ENCODE data around the gene ZFHX3. TPM values are rescaled to one million over a fixed set of nuclear protein-coding genes. Genes with fewer than 3 reads are reported as not detected.

Gene ZFHX3
- total and polyA plus RNA-seq, 2 of the 8 experiments (the other 6 are each of a cell fraction or from before 2014, with no cell fraction given) = 0.08 to 0.99 TPM

DNA sequence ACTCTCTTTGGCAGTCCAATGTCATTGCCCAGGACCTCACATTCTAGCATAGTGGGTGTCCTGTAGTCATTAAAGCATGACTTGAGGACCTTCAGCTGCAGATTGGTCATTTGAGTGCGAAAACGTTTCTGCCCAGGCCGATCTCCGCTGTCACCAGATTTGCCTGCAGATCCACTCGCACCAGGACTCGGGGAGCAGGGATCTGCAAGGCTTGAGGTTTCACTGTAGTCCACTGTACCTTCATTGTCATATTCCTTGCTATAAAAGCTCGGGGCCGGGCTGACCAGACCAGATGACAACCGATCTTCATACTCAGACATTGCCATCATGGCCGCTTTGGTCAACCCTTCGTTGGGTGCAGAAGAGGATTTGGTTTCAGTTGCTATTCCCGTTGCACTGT, 254.2 kb downstream of the ZFHX3 start:
- ChIA-PET POLR2A (ENCODE audit: partially characterized antibody) (no interaction called here), CTCF (ENCODE audit: partially characterized antibody) (interaction anchor here (1.1 kb wide), 1 partner anchor 63 kb away, joined by 7 read pairs; no protein-coding TSS in a partner anchor)
- FAIRE-seq (no peak), DNase-seq (ENCODE audit: low read depth in 1 of 2, low spot score in 2 of 2) (no peak)
- Histone ChIP-seq H3K18ac (ENCODE audit: extremely low read depth, low read length) (no peak overlapping the region), H3K4me1 (replicated peaks in 1 of 4; ENCODE audit: control insufficient read depth in 3 of 4, insufficient read depth in 4 of 4, low read length in 3 of 4) (no peaks in the 10 kb centered on the region), H3K27me3 (replicated peaks in 1 of 4; ENCODE audit: control insufficient read depth in 3 of 4, extremely low read depth in 1 of 4, insufficient read depth in 3 of 4, low read length in 3 of 4) (peaks cover 0 to 1% (median 0%) of the 10 kb centered on the region in 4 experiments; a peak in 4 of 7 replicates), H3K79me2 (ENCODE audit: control insufficient read depth in 1 of 2, insufficient read depth in 2 of 2, low read length in 2 of 2) (no peaks in the 10 kb centered on the region), H3K4me2 (ENCODE audit: insufficient read depth in 1 of 2, low read depth in 2 of 2, low read length in 2 of 2) (no peak overlapping the region), H2BK12ac (ENCODE audit: low read depth, low read length) (no peak overlapping the region), H2AK5ac (ENCODE audit: low read depth, low read length) (no peak overlapping the region), H2AFZ (ENCODE audit: low read length) (no peak overlapping the region), H3K9ac (replicated peaks in 1 of 4; ENCODE audit: extremely low read depth in 1 of 4, low read depth in 3 of 4, low read length in 3 of 4) (no peak overlapping the region), H2BK5ac (ENCODE audit: low read depth, low read length) (no peak overlapping the region), H3K36me3 (ENCODE audit: control insufficient read depth in 2 of 4, insufficient read depth in 4 of 4, low read length in 3 of 4) (no peaks in the 10 kb centered on the region), H3K14ac (ENCODE audit: insufficient read length) (no peak overlapping the region), H4K91ac (replicated peaks; ENCODE audit: insufficient read length, low read length) (no peak overlapping the region), H3K79me1 (ENCODE audit: low read depth, low read length) (no peaks in the 10 kb centered on the region), H3K9me3 (ENCODE audit: insufficient read depth in 2 of 2, low read depth in 1 of 2, low read length in 1 of 2) (no peaks in the 10 kb centered on the region; a peak in 1 of 4 replicates), H4K20me1 (replicated peaks in 1 of 2; ENCODE audit: control insufficient read depth in 1 of 2, insufficient read depth in 2 of 2, low read length in 2 of 2) (no peaks in the 10 kb centered on the region), H3K23ac (ENCODE audit: insufficient read length) (no peak overlapping the region), H2BK20ac (ENCODE audit: low read length) (no peak overlapping the region), H3K4me3 (ENCODE audit: extremely low read depth in 1 of 4, insufficient read depth in 2 of 4, low read depth in 3 of 4, low read length in 4 of 4) (no peak overlapping the region), H3K23me2 (ENCODE audit: low read depth, low read length) (no peaks in the 10 kb centered on the region), H2BK15ac (ENCODE audit: low read length) (no peak overlapping the region), H3K4ac (replicated peaks; ENCODE audit: insufficient read length, low read depth, low read length) (no peak overlapping the region), H4K5ac (ENCODE audit: insufficient read length, low read depth, low read length) (no peak overlapping the region), H2BK120ac (replicated peaks; ENCODE audit: low read depth, low read length) (no peak overlapping the region), H3K56ac (replicated peaks; ENCODE audit: insufficient read length, low read depth, low read length) (no peak overlapping the region), H4K8ac (ENCODE audit: extremely low read depth, insufficient read depth, low read length) (no peak overlapping the region), H3K27ac (ENCODE audit: low read depth, low read length) (no peak overlapping the region)
- TF ChIP-seq CHD2 (IDR thresholded peaks at IDR 0.05; ENCODE audit: low read length) = no peak
- WGBS, 2 experiments (ENCODE audit: extremely low coverage in 1 of 2, insufficient coverage in 1 of 2, insufficient read length in 1 of 2, insufficient replicate concordance in 2 of 2, low coverage in 1 of 2, low lambda C conversion rate in 2 of 2, missing lambda C conversion rate in 1 of 2) = 89% methylated on average over 12 of the region's 12 CpGs; no CpG with 5 or more reads in 1 of the 2 experiments
